ENCODE results near the gene SLC7A5.
A peak's percentile ranks its signal among the peaks of the same experiment; 100 is the strongest.
"Not testable (repeated sequence)": the region's sequence is repeated elsewhere in the genome, so short reads cannot be mapped to it uniquely, and the experiment has no call there.

The SLC7A5 gene

GRCh38 chr16:87869061-87869878 is at the start of gene SLC7A5:
SLC7A5 (minus strand) TSS chr16:87869507; CDS start chr16:87869422, 85 bp downstream.
- DNase-seq = not testable (repeated sequence)

- DNase-seq = no peak
Observed at GRCh38 chr16:87918338-87918737, 49.0 kb upstream of the SLC7A5 start.

DNA sequence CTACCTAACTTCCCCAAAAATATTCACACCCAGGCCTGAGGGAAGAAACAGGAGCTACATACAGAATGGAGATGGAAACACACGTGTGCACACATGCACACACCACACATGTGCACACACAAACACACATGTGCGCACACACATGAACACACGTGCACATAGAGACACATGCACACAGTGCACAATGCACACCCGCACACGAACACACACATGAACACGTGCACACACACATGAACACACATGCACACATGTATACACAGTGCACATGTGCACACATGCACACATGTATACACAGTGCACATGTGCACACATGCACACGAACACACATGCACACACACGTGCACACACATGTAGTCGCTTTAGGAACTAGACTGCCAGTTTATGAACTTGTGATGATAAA is 48.2 kb upstream of the SLC7A5 start:
- DNase-seq = no peak

- no peak for DNase-seq
Observed at GRCh38 chr16:87914812-87915211, 45.5 kb upstream of the SLC7A5 start.

DNA sequence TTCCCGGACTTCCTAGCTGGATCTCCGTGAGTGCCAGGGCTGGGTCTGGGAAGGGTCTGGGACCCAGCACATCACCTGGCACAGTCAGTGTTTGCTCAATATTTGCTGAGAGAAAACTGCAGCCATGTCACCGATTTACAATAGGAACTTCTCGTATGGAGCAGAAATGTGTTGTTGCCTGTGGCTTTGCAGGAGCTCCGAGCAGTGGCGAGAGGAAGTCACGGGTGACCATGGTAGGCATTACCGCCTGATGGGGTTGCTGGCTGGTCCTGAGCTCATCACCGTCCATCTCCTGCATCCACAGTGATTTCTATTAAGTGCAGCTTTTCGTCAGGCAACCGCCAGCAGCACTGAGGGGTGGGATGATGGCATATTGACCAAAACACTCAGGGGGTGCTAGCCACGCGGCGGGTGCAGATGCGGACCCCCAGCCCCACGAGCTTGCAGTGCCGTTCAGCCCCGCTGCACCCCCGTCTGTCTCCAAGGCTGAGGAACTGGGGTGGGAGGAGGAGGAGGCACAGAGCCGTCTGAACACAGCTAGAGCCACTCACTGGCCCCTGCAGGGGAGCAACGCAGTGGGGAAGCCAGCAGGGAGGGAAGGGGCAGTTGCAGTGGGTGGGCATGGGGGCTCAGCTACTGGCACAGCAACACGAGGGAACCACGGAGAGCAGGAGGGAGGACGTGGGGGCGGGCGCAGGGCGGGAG is 44.9 kb upstream of the SLC7A5 start:
- DNase-seq = not testable (repeated sequence)

DNA sequence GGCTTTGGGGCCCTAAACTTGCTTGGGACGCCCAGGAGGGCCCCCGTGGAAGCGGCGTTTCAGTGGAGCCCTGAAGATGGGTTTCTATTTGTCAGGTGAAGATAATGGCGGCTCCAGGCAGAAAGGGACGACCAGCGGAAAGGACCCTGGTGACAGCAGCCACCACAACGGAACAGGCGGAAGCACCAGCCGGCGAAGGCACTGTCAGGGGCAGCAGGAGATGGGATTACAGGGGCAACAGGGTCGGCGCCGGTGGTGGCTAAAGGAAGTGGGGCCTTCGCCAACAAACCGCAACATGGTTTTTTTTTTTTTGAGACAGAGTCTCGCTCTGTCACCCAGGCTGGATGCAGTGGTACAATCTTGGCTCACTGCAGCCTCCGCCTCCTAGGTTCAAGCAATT is 43.4 kb upstream of the SLC7A5 start:
- not testable (repeated sequence) for DNase-seq

DNA sequence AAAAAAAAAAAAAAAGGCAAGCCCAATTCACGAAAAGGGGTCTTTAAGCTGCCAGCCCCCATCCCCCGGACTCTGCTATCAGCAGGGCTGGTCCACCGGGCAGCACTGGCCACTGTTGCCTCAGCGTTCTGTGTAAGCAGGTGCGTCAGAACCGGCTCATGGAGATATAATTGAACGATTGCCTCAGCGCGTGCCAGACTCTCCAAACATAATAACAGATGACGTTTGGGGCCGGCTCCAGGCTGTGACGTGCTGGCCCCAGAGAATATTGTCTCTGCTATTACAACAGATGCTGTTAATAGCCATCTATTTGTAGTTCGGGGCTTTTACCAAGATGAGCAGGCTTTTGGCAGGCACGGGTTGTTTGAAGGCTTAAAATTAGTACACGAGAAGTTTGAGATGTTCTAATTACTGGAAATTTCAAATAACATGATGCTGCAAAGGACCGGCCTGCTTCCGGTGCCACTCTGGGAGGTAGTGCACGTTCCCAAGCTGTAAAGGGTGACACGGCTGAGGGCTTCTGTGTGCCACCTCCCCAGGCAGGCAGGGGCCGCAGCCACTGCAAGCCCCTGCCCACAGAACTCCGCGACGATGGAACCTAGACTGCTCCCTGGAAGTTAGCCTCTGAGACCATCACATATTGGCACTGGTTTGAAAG is 41.9 kb upstream of the SLC7A5 start:
- DNase-seq = peak; percentile 80

GRCh38 chr16:87909203-87909935 is 40.1 kb upstream of the SLC7A5 start:
- DNase-seq = not testable (repeated sequence)

GRCh38 chr16:87908101-87908500 is 38.8 kb upstream of the SLC7A5 start:
- DNase-seq = not testable (repeated sequence)

DNA sequence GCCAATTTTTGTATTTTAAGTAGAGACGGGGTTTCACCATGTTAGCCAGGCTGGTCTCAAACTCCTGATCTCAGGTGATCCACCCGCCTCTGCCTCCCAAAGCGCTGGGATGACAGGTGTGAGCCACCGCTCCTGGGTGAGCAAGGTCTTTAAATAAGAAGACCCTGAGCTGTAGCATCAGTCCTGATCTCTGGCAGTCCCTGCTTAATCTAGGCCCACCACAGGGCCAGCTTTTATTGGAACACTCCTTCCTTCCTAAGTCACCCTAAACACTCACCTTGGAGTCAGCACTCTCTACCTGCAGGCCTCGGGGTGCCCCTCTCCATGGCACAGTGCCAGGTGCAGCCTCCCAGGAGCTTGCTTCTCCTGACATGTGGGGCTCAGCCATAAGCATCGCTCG is 36.2 kb upstream of the SLC7A5 start:
- not testable (repeated sequence) for DNase-seq

GRCh38 chr16:87904963-87905362 is 35.7 kb upstream of the SLC7A5 start:
- DNase-seq = not testable (repeated sequence)

GRCh38 chr16:87900489-87900888 is 31.2 kb upstream of the SLC7A5 start:
- not testable (repeated sequence) for DNase-seq

- DNase-seq = no peak
Observed at GRCh38 chr16:87897521-87898505, 28.5 kb upstream of the SLC7A5 start.

GRCh38 chr16:87896924-87897520 is 27.7 kb upstream of the SLC7A5 start:
- DNase-seq = not testable (repeated sequence)

- DNase-seq = not testable (repeated sequence)
Observed at GRCh38 chr16:87896176-87896890, 27.0 kb upstream of the SLC7A5 start.

DNA sequence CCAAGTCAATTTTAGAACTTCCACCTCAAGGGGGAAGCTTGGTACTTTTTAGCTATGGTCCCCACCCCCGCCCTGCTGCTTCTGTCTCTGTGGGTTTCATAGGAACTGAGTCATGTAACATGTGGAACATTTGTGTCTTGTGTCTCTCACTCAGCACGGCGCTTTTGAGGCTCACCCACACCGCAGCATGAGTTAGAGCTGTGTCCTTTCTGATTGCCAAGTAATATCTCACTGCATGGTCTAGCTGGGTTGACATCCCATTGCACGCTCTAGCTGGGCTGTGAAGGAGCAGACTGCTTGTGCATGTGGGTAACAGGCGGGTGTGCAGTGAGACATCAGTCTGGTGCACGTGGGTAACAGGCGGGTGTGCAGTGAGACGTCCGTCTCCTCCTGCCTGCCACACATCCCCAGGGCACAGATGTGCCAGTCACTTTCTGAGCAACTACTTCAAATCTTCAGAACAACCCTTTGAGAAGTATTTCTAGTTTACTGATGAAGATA is 26.4 kb upstream of the SLC7A5 start:
- DNase-seq = no peak

DNA sequence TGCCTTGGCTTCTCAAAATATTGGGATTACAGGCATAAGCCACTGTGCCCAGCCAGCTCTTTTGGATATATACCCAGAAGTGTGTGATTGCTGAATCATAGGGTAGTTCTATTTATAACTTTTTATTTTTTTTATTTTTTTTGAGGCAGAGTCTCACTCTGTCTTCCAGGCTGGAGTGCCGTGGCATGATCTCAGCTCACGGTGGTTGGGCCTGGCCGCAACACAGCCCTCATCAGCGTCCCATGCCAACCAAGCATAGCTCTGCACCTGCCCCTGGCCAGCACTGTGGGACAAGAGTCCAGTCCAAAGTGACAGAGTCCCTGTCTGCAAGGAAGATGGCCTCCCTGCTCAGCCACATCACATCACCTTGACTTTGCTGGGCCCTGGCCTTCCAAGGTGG is 24.7 kb upstream of the SLC7A5 start:
- not testable (repeated sequence) for DNase-seq

DNA sequence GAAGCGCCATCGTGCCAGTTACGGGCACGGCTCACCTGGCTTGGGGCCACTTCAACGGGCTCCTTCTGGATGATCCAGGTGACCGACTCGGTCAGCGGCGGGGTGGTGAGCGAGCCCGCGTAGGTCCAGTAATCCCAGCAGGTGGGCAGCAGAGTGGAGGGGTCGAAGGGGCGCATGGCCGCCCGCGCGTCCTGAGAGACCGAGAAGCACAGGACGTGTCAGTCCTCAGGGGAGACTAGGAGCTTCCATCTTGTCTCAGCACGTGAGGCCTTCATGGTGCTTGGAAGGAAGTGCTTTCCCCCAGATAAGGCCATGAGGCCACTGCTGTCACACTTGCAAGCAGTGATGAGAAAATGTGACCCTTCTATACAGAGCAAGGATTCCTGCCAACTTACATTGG is 22.5 kb upstream of the SLC7A5 start:
- DNase-seq = no peak

DNA sequence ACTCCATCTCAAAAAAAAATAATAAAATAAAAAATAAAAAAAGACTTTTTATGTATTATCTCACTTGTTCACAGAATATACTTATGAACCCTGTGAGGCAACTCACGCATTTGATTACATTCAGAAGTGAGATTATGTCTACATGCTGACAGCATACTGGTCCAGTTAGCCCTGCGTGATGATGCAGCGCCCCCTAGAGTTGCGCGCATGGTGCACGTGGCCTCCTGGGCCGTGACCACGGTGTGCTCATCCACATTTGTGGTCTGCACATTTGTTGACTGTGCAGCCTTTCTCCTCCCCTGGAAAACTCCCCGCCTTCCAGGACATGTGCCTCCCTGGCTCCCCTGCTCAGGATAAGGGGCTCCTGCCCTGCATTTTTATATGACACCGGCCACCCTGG is 20.5 kb upstream of the SLC7A5 start:
- DNase-seq = not testable (repeated sequence)

DNA sequence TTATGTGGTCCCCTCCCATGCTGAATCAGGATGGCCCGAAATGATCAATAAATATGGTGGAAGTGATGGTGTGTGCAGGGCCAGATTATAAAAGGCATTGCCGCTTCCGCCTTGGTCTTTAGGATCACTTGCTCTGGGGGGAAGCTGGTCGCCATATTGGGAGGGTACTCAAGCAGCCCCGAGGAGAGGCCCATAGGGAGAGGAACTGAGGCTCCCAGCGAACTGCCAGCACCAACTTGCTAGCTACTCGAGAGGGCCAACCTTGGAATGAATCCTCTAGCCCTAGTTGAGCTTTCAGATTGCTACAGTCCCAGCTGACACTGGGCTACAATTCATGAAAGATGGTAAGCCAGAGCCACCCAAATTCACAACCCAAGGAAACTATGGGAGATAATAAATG is 19.0 kb upstream of the SLC7A5 start:
- not testable (repeated sequence) for DNase-seq
